HepG2 (cell line): ENCODE results near the gene ANKRD29. TPM values are rescaled to one million over a fixed set of nuclear protein-coding genes. Genes with fewer than 3 reads are reported as not detected.
A peak's percentile ranks its signal among the peaks of the same experiment; 100 is the strongest.

Experiments used
- ELF3 ChIP-seq: IDR thresholded peaks from 2 replicates; pipeline ENCODE4 v1.6.1; 2016; ENCODE audit warnings: missing genetic modification reagents, missing compliant biosample characterization
- KAT2B ChIP-seq: fragments of 150-350 bp; IDR thresholded peaks from 2 replicates; pipeline ENCODE4 v1.6.1; 2014; ENCODE audit warnings: low read depth, low read length, borderline replicate concordance
- STAG1 ChIP-seq: sonication (generic); formaldehyde crosslinking; IDR thresholded peaks from 2 replicates; pipeline ENCODE4 v1.4.0; 2020; ENCODE audit warnings: missing genetic modification reagents
- ZNF10 ChIP-seq: sonication (generic); formaldehyde crosslinking; IDR thresholded peaks from 2 replicates; pipeline ENCODE4 v1.4.0; 2020; ENCODE audit warnings: mild to moderate bottlenecking, low read depth, missing genetic modification reagents, borderline replicate concordance
- polyA plus RNA-seq, 8 experiments: library from polyadenylated mRNA; depleted of rRNA in 3 of 8; stranded (reverse) in 7 of 8; unstranded in 1 of 8; fragments of >200 nt; fragmentation: Illumina TruSeq in 4 of 8; extraction: Trizol in 4 of 8; gene quantifications; 2 replicates each; pipeline versions ENCODE4 v1.2.1 to v1.2.3, GENCODE V29; 2011 to 2016; ENCODE audit warnings: low read depth in 4 of 8, missing spikeins in 1 of 8, mixed read lengths in 1 of 8; ENCODE audit not compliant: insufficient read depth in 1 of 8
- total RNA-seq, 5 experiments: library from RNA; depleted of rRNA; stranded (reverse); fragments of >200 nt; fragmentation: Illumina TruSeq; extraction: Trizol; gene quantifications; 2 replicates each; pipeline ENCODE4 v1.2.3, GENCODE V29; 2016; ENCODE audit warnings: low read depth in 1 of 5
- TF ChIP-seq, protein P1 (sequence below): sonication (generic); formaldehyde crosslinking; IDR thresholded peaks from 2 replicates; pipeline ENCODE4 v1.8.0; 2022; ENCODE audit warnings: missing genetic modification reagents, mild to moderate bottlenecking, moderate library complexity, borderline replicate concordance
- TF ChIP-seq, protein P2 (sequence below): sonication (generic); formaldehyde crosslinking; IDR thresholded peaks from 2 replicates; pipeline ENCODE4 v1.4.0; 2020; ENCODE audit warnings: missing genetic modification reagents
- TF ChIP-seq, protein P3 (sequence below): sonication (generic); formaldehyde crosslinking; IDR thresholded peaks from 2 replicates; pipeline ENCODE4 v1.5.0; 2020; ENCODE audit warnings: mild to moderate bottlenecking, missing genetic modification reagents, moderate library complexity
- TF ChIP-seq, protein P4 (sequence below): IDR thresholded peaks from 2 replicates; pipeline ENCODE4 v1.6.1; 2016; ENCODE audit warnings: missing compliant biosample characterization, missing genetic modification reagents, borderline replicate concordance
- TF ChIP-seq, protein P5 (sequence below): fragments of 450-650 bp; IDR thresholded peaks from 2 replicates; pipeline ENCODE4 v1.6.1; 2017; ENCODE audit warnings: mild to moderate bottlenecking
- TF ChIP-seq, protein P6 (sequence below): sonication (generic); formaldehyde crosslinking; IDR thresholded peaks from 2 replicates; pipeline ENCODE4 v1.4.0; 2020; ENCODE audit warnings: missing genetic modification reagents, low read depth, mild to moderate bottlenecking, borderline replicate concordance
- TF ChIP-seq, protein P7 (sequence below): IDR thresholded peaks from 2 replicates; pipeline ENCODE4 v1.6.1; 2012; ENCODE audit warnings: inconsistent platforms
- TF ChIP-seq, protein P8 (sequence below): sonication (generic); formaldehyde crosslinking; IDR thresholded peaks from 2 replicates; pipeline ENCODE4 v1.8.0; 2022; ENCODE audit warnings: missing genetic modification reagents, mild to moderate bottlenecking, borderline replicate concordance
- TF ChIP-seq, protein P9 (sequence below): sonication (generic); formaldehyde crosslinking; IDR thresholded peaks from 2 replicates; pipeline ENCODE4 v1.4.0; 2020; ENCODE audit warnings: missing genetic modification reagents

ANKRD29 gene
- total and polyA plus RNA-seq, 2 of the 13 experiments (the other 11 are each of a cell fraction or from before 2014, with no cell fraction given), result not detected

DNA sequence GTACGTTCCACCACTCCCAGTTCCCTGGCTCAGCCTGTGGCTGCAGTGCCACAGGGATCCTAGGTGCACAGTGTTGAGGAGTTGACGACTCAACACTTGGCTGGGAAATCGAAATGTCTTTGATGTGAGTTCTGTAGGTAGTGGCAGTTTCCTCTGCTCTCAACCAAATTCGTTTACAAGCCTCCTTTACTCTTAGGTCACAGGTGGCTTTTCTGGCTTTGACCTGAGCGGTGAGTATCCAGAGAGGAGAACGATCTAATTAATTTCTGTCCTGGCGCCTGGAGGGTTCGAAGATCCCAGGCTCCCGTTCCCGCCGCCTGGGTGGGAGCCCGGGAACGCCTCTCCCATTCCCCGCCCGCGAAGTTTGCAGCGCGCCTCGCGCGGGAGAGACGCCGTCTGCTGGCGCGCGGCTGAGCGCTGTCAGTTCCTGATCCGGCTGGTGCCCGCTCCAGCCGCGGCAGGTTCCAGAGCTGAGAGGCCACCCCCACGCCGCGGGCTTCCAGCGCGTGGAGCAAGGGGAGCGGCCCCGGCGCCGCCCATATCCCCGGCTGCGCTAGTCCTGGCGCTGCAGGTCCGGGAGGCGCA is 26.4 kb upstream of the ANKRD29 start, which contains the start of gene LAMA3 (continued):
- TF ChIP-seq, protein P1, sequence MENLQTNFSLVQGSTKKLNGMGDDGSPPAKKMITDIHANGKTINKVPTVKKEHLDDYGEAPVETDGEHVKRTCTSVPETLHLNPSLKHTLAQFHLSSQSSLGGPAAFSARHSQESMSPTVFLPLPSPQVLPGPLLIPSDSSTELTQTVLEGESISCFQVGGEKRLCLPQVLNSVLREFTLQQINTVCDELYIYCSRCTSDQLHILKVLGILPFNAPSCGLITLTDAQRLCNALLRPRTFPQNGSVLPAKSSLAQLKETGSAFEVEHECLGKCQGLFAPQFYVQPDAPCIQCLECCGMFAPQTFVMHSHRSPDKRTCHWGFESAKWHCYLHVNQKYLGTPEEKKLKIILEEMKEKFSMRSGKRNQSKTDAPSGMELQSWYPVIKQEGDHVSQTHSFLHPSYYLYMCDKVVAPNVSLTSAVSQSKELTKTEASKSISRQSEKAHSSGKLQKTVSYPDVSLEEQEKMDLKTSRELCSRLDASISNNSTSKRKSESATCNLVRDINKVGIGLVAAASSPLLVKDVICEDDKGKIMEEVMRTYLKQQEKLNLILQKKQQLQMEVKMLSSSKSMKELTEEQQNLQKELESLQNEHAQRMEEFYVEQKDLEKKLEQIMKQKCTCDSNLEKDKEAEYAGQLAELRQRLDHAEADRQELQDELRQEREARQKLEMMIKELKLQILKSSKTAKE, result no peak
- TF ChIP-seq, protein P2, sequence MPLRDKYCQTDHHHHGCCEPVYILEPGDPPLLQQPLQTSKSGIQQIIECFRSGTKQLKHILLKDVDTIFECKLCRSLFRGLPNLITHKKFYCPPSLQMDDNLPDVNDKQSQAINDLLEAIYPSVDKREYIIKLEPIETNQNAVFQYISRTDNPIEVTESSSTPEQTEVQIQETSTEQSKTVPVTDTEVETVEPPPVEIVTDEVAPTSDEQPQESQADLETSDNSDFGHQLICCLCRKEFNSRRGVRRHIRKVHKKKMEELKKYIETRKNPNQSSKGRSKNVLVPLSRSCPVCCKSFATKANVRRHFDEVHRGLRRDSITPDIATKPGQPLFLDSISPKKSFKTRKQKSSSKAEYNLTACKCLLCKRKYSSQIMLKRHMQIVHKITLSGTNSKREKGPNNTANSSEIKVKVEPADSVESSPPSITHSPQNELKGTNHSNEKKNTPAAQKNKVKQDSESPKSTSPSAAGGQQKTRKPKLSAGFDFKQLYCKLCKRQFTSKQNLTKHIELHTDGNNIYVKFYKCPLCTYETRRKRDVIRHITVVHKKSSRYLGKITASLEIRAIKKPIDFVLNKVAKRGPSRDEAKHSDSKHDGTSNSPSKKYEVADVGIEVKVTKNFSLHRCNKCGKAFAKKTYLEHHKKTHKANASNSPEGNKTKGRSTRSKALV, result 0 out of 2 replicates have a peak, but pooled peaks have one; percentile 45
- TF ChIP-seq KAT2B, result no peak
- TF ChIP-seq, protein P3, sequence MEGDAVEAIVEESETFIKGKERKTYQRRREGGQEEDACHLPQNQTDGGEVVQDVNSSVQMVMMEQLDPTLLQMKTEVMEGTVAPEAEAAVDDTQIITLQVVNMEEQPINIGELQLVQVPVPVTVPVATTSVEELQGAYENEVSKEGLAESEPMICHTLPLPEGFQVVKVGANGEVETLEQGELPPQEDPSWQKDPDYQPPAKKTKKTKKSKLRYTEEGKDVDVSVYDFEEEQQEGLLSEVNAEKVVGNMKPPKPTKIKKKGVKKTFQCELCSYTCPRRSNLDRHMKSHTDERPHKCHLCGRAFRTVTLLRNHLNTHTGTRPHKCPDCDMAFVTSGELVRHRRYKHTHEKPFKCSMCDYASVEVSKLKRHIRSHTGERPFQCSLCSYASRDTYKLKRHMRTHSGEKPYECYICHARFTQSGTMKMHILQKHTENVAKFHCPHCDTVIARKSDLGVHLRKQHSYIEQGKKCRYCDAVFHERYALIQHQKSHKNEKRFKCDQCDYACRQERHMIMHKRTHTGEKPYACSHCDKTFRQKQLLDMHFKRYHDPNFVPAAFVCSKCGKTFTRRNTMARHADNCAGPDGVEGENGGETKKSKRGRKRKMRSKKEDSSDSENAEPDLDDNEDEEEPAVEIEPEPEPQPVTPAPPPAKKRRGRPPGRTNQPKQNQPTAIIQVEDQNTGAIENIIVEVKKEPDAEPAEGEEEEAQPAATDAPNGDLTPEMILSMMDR (CRISPR knock-in tag), result peak; percentile 54
- TF ChIP-seq, protein P4, sequence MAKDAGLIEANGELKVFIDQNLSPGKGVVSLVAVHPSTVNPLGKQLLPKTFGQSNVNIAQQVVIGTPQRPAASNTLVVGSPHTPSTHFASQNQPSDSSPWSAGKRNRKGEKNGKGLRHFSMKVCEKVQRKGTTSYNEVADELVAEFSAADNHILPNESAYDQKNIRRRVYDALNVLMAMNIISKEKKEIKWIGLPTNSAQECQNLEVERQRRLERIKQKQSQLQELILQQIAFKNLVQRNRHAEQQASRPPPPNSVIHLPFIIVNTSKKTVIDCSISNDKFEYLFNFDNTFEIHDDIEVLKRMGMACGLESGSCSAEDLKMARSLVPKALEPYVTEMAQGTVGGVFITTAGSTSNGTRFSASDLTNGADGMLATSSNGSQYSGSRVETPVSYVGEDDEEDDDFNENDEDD (CRISPR knock-in tag), result peak; percentile 49; the same call in 1 of the 2 replicates
- TF ChIP-seq ZNF10 (CRISPR knock-in tag), result no peak
- peak; percentile 40 for TF ChIP-seq STAG1
- TF ChIP-seq, protein P5, sequence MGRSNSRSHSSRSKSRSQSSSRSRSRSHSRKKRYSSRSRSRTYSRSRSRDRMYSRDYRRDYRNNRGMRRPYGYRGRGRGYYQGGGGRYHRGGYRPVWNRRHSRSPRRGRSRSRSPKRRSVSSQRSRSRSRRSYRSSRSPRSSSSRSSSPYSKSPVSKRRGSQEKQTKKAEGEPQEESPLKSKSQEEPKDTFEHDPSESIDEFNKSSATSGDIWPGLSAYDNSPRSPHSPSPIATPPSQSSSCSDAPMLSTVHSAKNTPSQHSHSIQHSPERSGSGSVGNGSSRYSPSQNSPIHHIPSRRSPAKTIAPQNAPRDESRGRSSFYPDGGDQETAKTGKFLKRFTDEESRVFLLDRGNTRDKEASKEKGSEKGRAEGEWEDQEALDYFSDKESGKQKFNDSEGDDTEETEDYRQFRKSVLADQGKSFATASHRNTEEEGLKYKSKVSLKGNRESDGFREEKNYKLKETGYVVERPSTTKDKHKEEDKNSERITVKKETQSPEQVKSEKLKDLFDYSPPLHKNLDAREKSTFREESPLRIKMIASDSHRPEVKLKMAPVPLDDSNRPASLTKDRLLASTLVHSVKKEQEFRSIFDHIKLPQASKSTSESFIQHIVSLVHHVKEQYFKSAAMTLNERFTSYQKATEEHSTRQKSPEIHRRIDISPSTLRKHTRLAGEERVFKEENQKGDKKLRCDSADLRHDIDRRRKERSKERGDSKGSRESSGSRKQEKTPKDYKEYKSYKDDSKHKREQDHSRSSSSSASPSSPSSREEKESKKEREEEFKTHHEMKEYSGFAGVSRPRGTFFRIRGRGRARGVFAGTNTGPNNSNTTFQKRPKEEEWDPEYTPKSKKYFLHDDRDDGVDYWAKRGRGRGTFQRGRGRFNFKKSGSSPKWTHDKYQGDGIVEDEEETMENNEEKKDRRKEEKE, result no peak
- TF ChIP-seq, protein P6, sequence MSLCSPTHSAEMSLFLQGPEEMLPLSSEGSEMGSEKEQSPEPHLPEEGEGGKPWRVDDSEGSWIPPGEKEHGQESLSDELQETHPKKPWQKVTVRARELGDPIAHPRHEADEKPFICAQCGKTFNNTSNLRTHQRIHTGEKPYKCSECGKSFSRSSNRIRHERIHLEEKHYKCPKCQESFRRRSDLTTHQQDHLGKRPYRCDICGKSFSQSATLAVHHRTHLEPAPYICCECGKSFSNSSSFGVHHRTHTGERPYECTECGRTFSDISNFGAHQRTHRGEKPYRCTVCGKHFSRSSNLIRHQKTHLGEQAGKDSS (CRISPR knock-in tag), result no peak
- no peak for TF ChIP-seq ELF3
- TF ChIP-seq, protein P7, sequence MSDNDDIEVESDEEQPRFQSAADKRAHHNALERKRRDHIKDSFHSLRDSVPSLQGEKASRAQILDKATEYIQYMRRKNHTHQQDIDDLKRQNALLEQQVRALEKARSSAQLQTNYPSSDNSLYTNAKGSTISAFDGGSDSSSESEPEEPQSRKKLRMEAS, result peak; percentile 22; the same call in 1 of the 2 replicates
- TF ChIP-seq, protein P8, sequence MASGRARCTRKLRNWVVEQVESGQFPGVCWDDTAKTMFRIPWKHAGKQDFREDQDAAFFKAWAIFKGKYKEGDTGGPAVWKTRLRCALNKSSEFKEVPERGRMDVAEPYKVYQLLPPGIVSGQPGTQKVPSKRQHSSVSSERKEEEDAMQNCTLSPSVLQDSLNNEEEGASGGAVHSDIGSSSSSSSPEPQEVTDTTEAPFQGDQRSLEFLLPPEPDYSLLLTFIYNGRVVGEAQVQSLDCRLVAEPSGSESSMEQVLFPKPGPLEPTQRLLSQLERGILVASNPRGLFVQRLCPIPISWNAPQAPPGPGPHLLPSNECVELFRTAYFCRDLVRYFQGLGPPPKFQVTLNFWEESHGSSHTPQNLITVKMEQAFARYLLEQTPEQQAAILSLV (CRISPR knock-in tag), result no peak
- TF ChIP-seq, protein P9, sequence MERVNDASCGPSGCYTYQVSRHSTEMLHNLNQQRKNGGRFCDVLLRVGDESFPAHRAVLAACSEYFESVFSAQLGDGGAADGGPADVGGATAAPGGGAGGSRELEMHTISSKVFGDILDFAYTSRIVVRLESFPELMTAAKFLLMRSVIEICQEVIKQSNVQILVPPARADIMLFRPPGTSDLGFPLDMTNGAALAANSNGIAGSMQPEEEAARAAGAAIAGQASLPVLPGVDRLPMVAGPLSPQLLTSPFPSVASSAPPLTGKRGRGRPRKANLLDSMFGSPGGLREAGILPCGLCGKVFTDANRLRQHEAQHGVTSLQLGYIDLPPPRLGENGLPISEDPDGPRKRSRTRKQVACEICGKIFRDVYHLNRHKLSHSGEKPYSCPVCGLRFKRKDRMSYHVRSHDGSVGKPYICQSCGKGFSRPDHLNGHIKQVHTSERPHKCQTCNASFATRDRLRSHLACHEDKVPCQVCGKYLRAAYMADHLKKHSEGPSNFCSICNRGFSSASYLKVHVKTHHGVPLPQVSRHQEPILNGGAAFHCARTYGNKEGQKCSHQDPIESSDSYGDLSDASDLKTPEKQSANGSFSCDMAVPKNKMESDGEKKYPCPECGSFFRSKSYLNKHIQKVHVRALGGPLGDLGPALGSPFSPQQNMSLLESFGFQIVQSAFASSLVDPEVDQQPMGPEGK, result 0 out of 2 replicates have a peak, but pooled peaks have one; percentile 12
